Pancreas (tissue), 10 donors: ENCODE data around the gene NONO. TPM values are rescaled to one million over a fixed set of nuclear protein-coding genes. Genes with fewer than 3 reads are reported as not detected.

Source experiments
- ATAC-seq, 4 donors: fragments of 200-7000 bp; cut with Tn5 transposase; one replicate each; pipeline versions ENCODE4 v1.8.0 to v1.9.1; 2020; ENCODE audit warnings: mild to moderate bottlenecking in 4 of 4, moderate library complexity in 4 of 4
- DNase-seq, 6 donors: peaks; one replicate each; pipeline ENCODE4 v3.0.0-alpha.2; 2020
- FAIRE-seq: peaks from 2 replicates; lab custom pipeline; 2012; peaks lifted over from hg19 to GRCh38; lab: Jason Lieb, UNC
- H3K27ac ChIP-seq, 4 donors: fragments of 200-600 bp; sonication (generic); 1 replicate in 3 of 4; 2 replicates in 1 of 4; pipeline versions ENCODE4 v1.5.0 to v1.8.0; 2020
- H3K27me3 ChIP-seq, 4 donors: fragments of 200-600 bp; one replicate each; pipeline ENCODE4 v1.8.0; 2021
- H3K36me3 ChIP-seq, 3 donors: fragments of 200-600 bp; sonication (generic) in 1 of 3; one replicate each; pipeline versions ENCODE4 v1.5.0 to v1.8.0; 2020 to 2021
- H3K4me1 ChIP-seq, 3 donors: fragments of 200-600 bp; one replicate each; pipeline ENCODE4 v1.8.0; 2021
- H3K4me3 ChIP-seq, 4 donors: fragments of 200-600 bp; sonication (generic) in 2 of 4; one replicate each; pipeline versions ENCODE4 v1.5.0 to v1.8.0; 2020 to 2021
- H3K9me3 ChIP-seq, 4 donors: fragments of 200-600 bp; one replicate each; pipeline ENCODE4 v1.8.0; 2021
- WGBS, 2 donors: extraction: QIAGEN DNeasy Blood & Tissue Kit; methylation state at CpG; one replicate each; pipeline ENCODE4 v1.1.7; 2013; 5-methylcytosine and 5-hydroxymethylcytosine counted together
- intact Hi-C, 3 donors: fragments of 100-400 bp; cut with DNase I; formaldehyde crosslinking; loops; one replicate each; pipeline versions ENCODE4 v1.11.1 to v1.14.2; 2022
- polyA plus RNA-seq, 2 donors: library from polyadenylated mRNA; stranded (reverse); fragments of 200-250 nt; gene quantifications; one replicate each; pipeline ENCODE4 v1.2.3, GENCODE V29; 2013
- total RNA-seq, 6 donors: library from RNA; stranded (reverse); fragmentation: NEBNext Ultra II Directional in 4 of 6; extraction: Animal tissue kit (Norgen Biotek cat#: 25700) in 4 of 6; gene quantifications; one replicate each; pipeline versions ENCODE4 v1.2.1 to v1.2.4, GENCODE V29; 2021 to 2023
- TF ChIP-seq, protein P1 (sequence below), 4 donors: fragments of 200-600 bp; sonication (generic) in 3 of 4; IDR thresholded peaks; one replicate each; pipeline versions ENCODE4 v1.5.0 to v1.8.0; 2021; ENCODE audit warnings: antibody characterized with exemption in 4 of 4
- donor health status: healthy with polysubstance abuse.
- donor health status: DM: no; HTN: no; CAD: no; lungs with moderate emphysema.
- donor health status: DM: no; HTN: no; CAD: no.
- donor health status: control.
- donor health status: control.
- donor health status: Bipolar disorder and iron deficiency.
- donor health status: DM: yes; HTN: yes; CAD: no.
- donor health status: DM: no; HTN: no; CAD: no.
- donor health status: DM: no; HTN: no; CAD: no.
- donor health status: DM: yes; HTN: yes; CAD: no.

The NONO gene
- total and polyA plus RNA-seq, 8 donors, result 72.0 to 215 (median 168) TPM

DNA sequence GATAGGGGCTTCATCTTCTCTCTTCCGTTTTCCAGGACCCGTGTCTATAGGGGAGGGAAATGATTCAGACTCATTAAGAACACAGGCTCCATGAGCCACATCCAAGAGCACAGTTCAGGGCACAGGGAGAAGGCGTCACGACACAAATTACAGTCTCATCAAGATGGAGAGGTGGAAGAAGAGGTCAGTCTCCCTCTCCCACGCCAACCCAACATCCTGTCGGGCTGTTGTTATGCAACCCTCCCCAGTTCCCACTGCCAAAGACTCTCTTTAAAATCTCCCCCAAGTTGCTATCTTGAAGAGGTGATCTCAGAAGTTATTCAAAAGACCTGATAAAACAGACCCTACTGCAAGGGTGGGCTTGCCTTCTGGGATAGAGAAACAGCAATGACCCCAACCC lies 42.1 kb upstream of the NONO start:
- H3K9me3 ChIP-seq, result no peaks in the 10 kb centered on the region
- TF ChIP-seq, protein P1, sequence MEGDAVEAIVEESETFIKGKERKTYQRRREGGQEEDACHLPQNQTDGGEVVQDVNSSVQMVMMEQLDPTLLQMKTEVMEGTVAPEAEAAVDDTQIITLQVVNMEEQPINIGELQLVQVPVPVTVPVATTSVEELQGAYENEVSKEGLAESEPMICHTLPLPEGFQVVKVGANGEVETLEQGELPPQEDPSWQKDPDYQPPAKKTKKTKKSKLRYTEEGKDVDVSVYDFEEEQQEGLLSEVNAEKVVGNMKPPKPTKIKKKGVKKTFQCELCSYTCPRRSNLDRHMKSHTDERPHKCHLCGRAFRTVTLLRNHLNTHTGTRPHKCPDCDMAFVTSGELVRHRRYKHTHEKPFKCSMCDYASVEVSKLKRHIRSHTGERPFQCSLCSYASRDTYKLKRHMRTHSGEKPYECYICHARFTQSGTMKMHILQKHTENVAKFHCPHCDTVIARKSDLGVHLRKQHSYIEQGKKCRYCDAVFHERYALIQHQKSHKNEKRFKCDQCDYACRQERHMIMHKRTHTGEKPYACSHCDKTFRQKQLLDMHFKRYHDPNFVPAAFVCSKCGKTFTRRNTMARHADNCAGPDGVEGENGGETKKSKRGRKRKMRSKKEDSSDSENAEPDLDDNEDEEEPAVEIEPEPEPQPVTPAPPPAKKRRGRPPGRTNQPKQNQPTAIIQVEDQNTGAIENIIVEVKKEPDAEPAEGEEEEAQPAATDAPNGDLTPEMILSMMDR (IDR thresholded peaks at IDR 0.05), result no peak
- H3K36me3 ChIP-seq, result no peaks in the 10 kb centered on the region
- no peaks in the 10 kb centered on the region for H3K27me3 ChIP-seq
- no peak for FAIRE-seq
- no peak for ATAC-seq
- no peak for DNase-seq
- intact Hi-C loops, result no loop called here
- no peak overlapping the region for H3K27ac ChIP-seq
- H3K4me1 ChIP-seq, result no peaks in the 10 kb centered on the region
- WGBS, 2 donors, result 76 to 85% methylated on average over 6 of the region's 6 CpGs
- H3K4me3 ChIP-seq, result no peak overlapping the region

DNA sequence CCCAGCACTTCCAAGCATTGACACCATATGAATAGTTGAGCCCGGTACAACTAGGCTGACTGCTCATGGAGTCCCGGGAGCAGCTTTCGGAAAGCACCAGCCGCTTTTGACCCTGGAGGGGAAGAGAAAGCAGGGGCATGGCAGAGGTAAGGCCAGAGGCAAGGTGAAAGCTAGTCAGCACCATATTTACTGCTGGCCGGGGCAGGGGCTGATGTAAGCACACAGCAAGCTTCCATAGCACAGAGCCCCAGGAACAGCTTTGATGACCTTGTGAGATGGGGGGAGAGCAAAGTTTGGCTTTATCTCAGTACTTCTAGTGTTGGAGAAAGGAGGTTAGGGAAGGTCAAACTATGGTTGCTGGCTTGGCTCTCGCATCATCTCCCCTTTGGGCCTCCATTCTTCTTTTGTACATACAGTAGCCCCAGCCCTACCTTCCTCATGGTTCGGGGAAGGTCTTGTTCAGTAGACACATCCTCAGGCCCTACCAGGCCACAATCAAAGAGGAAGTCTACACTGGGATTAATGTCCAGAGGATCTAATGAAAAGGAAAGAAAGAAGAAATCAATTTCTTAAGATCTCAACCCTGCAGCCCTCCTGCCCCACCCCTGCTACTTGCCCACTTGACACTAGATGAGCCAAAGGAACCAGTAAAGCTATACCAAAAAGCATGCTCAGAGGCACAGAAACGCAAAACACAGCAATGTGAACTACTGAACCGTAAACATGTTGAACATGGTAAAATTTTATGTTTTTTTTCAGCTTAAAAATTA lies 38.9 kb upstream of the NONO start:
- ATAC-seq (no peak), FAIRE-seq (no peak), DNase-seq (no peak)
- no peaks in the 10 kb centered on the region for H3K9me3 ChIP-seq
- H3K36me3 ChIP-seq, result no peaks in the 10 kb centered on the region
- intact Hi-C loops, result no loop called here
- TF ChIP-seq, protein P1 (IDR thresholded peaks at IDR 0.05), result no peak
- no peaks in the 10 kb centered on the region for H3K27me3 ChIP-seq
- H3K4me1 ChIP-seq, result no peaks in the 10 kb centered on the region
- WGBS, 2 donors, result 86 to 92% methylated on average over 9 of the region's 9 CpGs
- no peak overlapping the region for H3K4me3 ChIP-seq
- H3K27ac ChIP-seq, result no peak overlapping the region

DNA sequence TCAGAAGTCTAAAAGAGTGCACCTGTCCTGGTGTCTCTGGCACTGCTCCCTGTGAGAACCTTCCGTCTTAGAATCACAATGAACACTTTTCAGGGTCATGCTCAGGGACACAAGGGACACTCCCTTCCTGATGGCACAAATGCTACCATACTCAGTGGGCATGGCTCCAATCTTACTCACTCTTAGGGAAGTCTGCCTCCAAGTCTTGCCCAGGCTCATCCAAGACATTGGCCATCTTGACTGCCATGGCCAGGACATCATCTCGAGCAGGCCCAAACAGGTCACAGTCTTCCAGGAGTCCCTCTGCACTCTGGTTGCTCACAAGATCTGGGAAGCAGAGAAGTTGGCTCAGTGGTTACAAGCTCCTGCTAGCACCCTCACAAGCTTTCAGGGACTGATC lies 38.3 kb upstream of the NONO start:
- H3K9me3 ChIP-seq, result no peaks in the 10 kb centered on the region
- no peak overlapping the region for H3K4me3 ChIP-seq
- H3K27ac ChIP-seq, result no peak overlapping the region
- H3K36me3 ChIP-seq, result no peaks in the 10 kb centered on the region
- H3K4me1 ChIP-seq, result no peaks in the 10 kb centered on the region
- FAIRE-seq (no peak), ATAC-seq (no peak), DNase-seq (no peak)
- TF ChIP-seq, protein P1 (IDR thresholded peaks at IDR 0.05), result no peak
- intact Hi-C loops, result no loop called here
- H3K27me3 ChIP-seq, result no peaks in the 10 kb centered on the region
- 70 to 82% methylated on average over 2 of the region's 2 CpGs for WGBS, 2 donors

DNA sequence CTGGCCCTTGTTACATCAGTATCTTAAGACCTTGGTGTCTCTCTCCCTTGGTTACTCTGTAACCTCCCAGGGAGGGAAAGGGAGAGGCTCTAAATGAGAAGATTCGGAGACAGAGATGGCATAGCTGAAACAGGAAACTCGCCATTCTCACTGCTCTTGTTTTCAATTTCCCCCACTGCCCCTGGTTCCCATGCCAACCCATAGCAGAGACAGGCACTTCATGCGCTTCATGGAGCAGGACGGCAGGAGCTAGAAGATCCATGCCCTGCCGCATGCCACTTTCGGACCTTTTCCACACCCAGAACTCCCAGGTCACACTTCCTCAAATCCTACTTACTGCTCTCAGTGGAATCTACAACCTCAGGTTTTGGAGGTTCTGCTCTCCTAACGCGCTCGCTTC lies 32.6 kb upstream of the NONO start:
- Histone ChIP-seq H3K27ac (no peak overlapping the region), H3K4me1 (no peaks in the 10 kb centered on the region), H3K27me3 (no peaks in the 10 kb centered on the region), H3K9me3 (no peaks in the 10 kb centered on the region), H3K4me3 (no peak overlapping the region), H3K36me3 (no peaks in the 10 kb centered on the region)
- no peak for ATAC-seq
- intact Hi-C loops, result no loop called here
- DNase-seq, result no peak
- FAIRE-seq, result no peak
- 78 to 92% methylated on average over 9 of the region's 9 CpGs for WGBS, 2 donors
- TF ChIP-seq, protein P1 (IDR thresholded peaks at IDR 0.05), result no peak

DNA sequence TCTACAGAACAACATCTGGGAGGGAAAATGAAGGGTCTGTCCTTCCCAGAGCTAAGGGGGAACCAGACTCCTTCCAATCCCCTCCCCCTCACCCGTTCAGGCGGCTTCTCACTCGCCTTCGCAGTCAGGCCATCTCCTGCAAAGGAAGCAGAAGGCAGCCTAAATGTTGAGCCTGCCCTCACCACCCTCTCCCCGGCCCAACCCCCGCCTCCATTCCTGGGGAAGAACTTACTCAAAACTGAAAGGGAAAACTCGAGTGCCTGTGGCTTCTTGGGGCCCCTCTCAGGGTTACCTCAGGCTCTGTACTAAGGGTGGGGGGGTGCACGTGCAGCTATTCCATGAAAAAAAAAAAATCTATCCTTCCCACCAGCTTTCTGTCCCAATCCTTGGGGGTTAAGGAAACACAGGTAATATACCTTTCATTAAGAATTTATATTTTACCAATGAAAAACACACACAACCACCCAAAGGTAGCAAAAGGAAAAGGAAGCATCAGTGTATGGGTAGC lies 31.9 kb upstream of the NONO start:
- intact Hi-C loops, result no loop called here
- Histone ChIP-seq H3K4me3 (no peak overlapping the region), H3K27me3 (no peaks in the 10 kb centered on the region), H3K36me3 (no peaks in the 10 kb centered on the region), H3K27ac (no peak overlapping the region), H3K4me1 (no peaks in the 10 kb centered on the region), H3K9me3 (no peaks in the 10 kb centered on the region)
- TF ChIP-seq, protein P1 (IDR thresholded peaks at IDR 0.05), result no peak
- DNase-seq (no peak), FAIRE-seq (no peak), ATAC-seq (no peak)
- WGBS, 2 donors, result 63 to 74% methylated on average over 8 of the region's 8 CpGs
